Stimulated activated effector memory CD8-positive, alpha-beta T cell treated with anti-CD3 and anti-CD28 coated beads, Interleukin-12 subunit alpha, Interleukin-12 subunit beta, amount 100 ng/mL, for 72 hours (primary cell): Measurements from ENCODE around the gene PHTF2.

Source experiments
- ATAC-seq: fragments of 150-1000 bp; cut with Tn5 transposase; 2 replicates; pipeline ENCODE4 v1.10.0; 2021
- DNase-seq, 2 donors: peaks; one replicate each; pipeline ENCODE4 v3.0.0; 2021 to 2022; ENCODE audit warnings: low spot score in 2 of 2
- H3K27ac Mint-ChIP-seq: one replicate; pipeline ENCODE4 v1.8.0; 2022; ENCODE audit warnings: mild to moderate bottlenecking, mixed read lengths
- H3K36me3 Mint-ChIP-seq: one replicate; pipeline ENCODE4 v1.8.0; 2022; ENCODE audit warnings: mild to moderate bottlenecking, mixed read lengths
- H3K4me1 Mint-ChIP-seq: one replicate; pipeline ENCODE4 v1.8.0; 2022; ENCODE audit warnings: mixed read lengths
- H3K4me3 Mint-ChIP-seq: one replicate; pipeline ENCODE4 v1.8.0; 2022; ENCODE audit warnings: mild to moderate bottlenecking, mixed read lengths
- H3K9me3 Mint-ChIP-seq: one replicate; pipeline ENCODE4 v1.8.0; 2022; ENCODE audit warnings: mixed read lengths

The PHTF2 gene

GRCh38 chr7:77806425-77806824 lies 7.9 kb downstream of the PHTF2 start:
- Mint-ChIP-seq H3K4me3 (no peak overlapping the region), H3K27ac (peak overlapping the region; percentile 9), H3K4me1 (peaks cover 45% of the 10 kb centered on the region), H3K36me3 (peaks cover 40% of the 10 kb centered on the region), H3K9me3 (peaks cover 14% of the 10 kb centered on the region)
- no peak for DNase-seq
- ATAC-seq = no peak

- peaks cover 28% of the 10 kb centered on the region for H3K36me3 Mint-ChIP-seq
- H3K4me1 Mint-ChIP-seq = peaks cover 47% of the 10 kb centered on the region
- ATAC-seq = peak; percentile 45
- H3K4me3 Mint-ChIP-seq = no peak overlapping the region
- DNase-seq = no peak
- no peak overlapping the region for H3K27ac Mint-ChIP-seq
- peaks cover 14% of the 10 kb centered on the region for H3K9me3 Mint-ChIP-seq
Measured at GRCh38 chr7:77808517-77808916, 9.9 kb downstream of the PHTF2 start.

GRCh38 chr7:77811516-77812289 lies 13.1 kb downstream of the PHTF2 start:
- Mint-ChIP-seq H3K9me3 (peaks cover 14% of the 10 kb centered on the region), H3K4me3 (no peak overlapping the region), H3K4me1 (peaks cover 43% of the 10 kb centered on the region), H3K27ac (no peak overlapping the region), H3K36me3 (peaks cover 24% of the 10 kb centered on the region)
- DNase-seq (no peak), ATAC-seq (no peak)

GRCh38 chr7:77812290-77812685 lies 13.7 kb downstream of the PHTF2 start:
- H3K4me1 Mint-ChIP-seq = peaks cover 49% of the 10 kb centered on the region
- H3K9me3 Mint-ChIP-seq = peaks cover 14% of the 10 kb centered on the region
- H3K4me3 Mint-ChIP-seq = peak overlapping the region; percentile 1
- no peak overlapping the region for H3K27ac Mint-ChIP-seq
- H3K36me3 Mint-ChIP-seq = peaks cover 28% of the 10 kb centered on the region
- peak; percentile 70 for ATAC-seq
- no peak for DNase-seq

GRCh38 chr7:77813180-77813579 lies 14.6 kb downstream of the PHTF2 start:
- peaks cover 52% of the 10 kb centered on the region for H3K4me1 Mint-ChIP-seq
- H3K9me3 Mint-ChIP-seq = peaks cover 13% of the 10 kb centered on the region
- H3K4me3 Mint-ChIP-seq = peak overlapping the region; percentile 1
- no peak for DNase-seq
- no peak for ATAC-seq
- peaks cover 37% of the 10 kb centered on the region for H3K36me3 Mint-ChIP-seq
- no peak overlapping the region for H3K27ac Mint-ChIP-seq

GRCh38 chr7:77819021-77819420 lies 20.4 kb downstream of the PHTF2 start:
- Mint-ChIP-seq H3K4me1 (peaks cover 70% of the 10 kb centered on the region), H3K27ac (no peak overlapping the region), H3K4me3 (no peak overlapping the region), H3K36me3 (peaks cover 71% of the 10 kb centered on the region), H3K9me3 (peaks cover 33% of the 10 kb centered on the region)
- ATAC-seq (no peak), DNase-seq (no peak)

GRCh38 chr7:77820967-77821366 lies 22.4 kb downstream of the PHTF2 start:
- DNase-seq = no peak
- Mint-ChIP-seq H3K4me3 (no peak overlapping the region), H3K36me3 (peaks cover 61% of the 10 kb centered on the region), H3K27ac (no peak overlapping the region), H3K9me3 (peaks cover 43% of the 10 kb centered on the region), H3K4me1 (peaks cover 69% of the 10 kb centered on the region)
- ATAC-seq = no peak

GRCh38 chr7:77822269-77822668 lies 23.7 kb downstream of the PHTF2 start:
- DNase-seq (no peak), ATAC-seq (no peak)
- Mint-ChIP-seq H3K4me1 (peaks cover 68% of the 10 kb centered on the region), H3K36me3 (peaks cover 55% of the 10 kb centered on the region), H3K9me3 (peaks cover 34% of the 10 kb centered on the region), H3K27ac (no peak overlapping the region), H3K4me3 (no peak overlapping the region)

GRCh38 chr7:77823787-77824186 lies 25.2 kb downstream of the PHTF2 start:
- peaks cover 63% of the 10 kb centered on the region for H3K4me1 Mint-ChIP-seq
- H3K4me3 Mint-ChIP-seq = no peak overlapping the region
- H3K36me3 Mint-ChIP-seq = peaks cover 40% of the 10 kb centered on the region
- H3K27ac Mint-ChIP-seq = no peak overlapping the region
- DNase-seq (no peak), ATAC-seq (no peak)
- H3K9me3 Mint-ChIP-seq = peaks cover 33% of the 10 kb centered on the region

GRCh38 chr7:77824636-77825035 lies 26.1 kb downstream of the PHTF2 start:
- DNase-seq (no peak), ATAC-seq (no peak)
- Mint-ChIP-seq H3K4me3 (no peak overlapping the region), H3K27ac (no peak overlapping the region), H3K4me1 (peaks cover 54% of the 10 kb centered on the region), H3K9me3 (peaks cover 30% of the 10 kb centered on the region), H3K36me3 (peaks cover 32% of the 10 kb centered on the region)

- H3K27ac Mint-ChIP-seq = no peak overlapping the region
- peaks cover 27% of the 10 kb centered on the region for H3K36me3 Mint-ChIP-seq
Measured at GRCh38 chr7:77825131-77825530, 26.6 kb downstream of the PHTF2 start.

GRCh38 chr7:77826300-77826699 lies 27.7 kb downstream of the PHTF2 start:
- Mint-ChIP-seq H3K4me3 (no peak overlapping the region), H3K9me3 (peaks cover 19% of the 10 kb centered on the region), H3K36me3 (peaks cover 20% of the 10 kb centered on the region), H3K4me1 (peaks cover 50% of the 10 kb centered on the region), H3K27ac (peak overlapping the region; percentile 36)
- ATAC-seq (no peak), DNase-seq (no peak)

More at GRCh38 chr7:77825131-77825530, 26.6 kb downstream of the PHTF2 start:
- H3K4me1 Mint-ChIP-seq = peaks cover 49% of the 10 kb centered on the region
- peaks cover 27% of the 10 kb centered on the region for H3K9me3 Mint-ChIP-seq
- H3K4me3 Mint-ChIP-seq = no peak overlapping the region
- DNase-seq = no peak
- ATAC-seq = no peak

- Mint-ChIP-seq H3K27ac (no peak overlapping the region), H3K36me3 (peaks cover 18% of the 10 kb centered on the region), H3K4me3 (no peak overlapping the region), H3K9me3 (peaks cover 14% of the 10 kb centered on the region), H3K4me1 (peaks cover 45% of the 10 kb centered on the region)
- ATAC-seq (no peak), DNase-seq (no peak)
Measured at GRCh38 chr7:77827999-77828398, 29.4 kb downstream of the PHTF2 start.

GRCh38 chr7:77830649-77831355 lies 32.2 kb downstream of the PHTF2 start:
- H3K4me3 Mint-ChIP-seq = peak overlapping the region; percentile 45
- ATAC-seq (peak; percentile 79), DNase-seq (no peak)
- peaks cover 30% of the 10 kb centered on the region for H3K36me3 Mint-ChIP-seq
- H3K27ac Mint-ChIP-seq = peak overlapping the region; percentile 96
- H3K9me3 Mint-ChIP-seq = peaks cover 2% of the 10 kb centered on the region
- H3K4me1 Mint-ChIP-seq = peaks cover 46% of the 10 kb centered on the region

- DNase-seq (no peak), ATAC-seq (peak; percentile 91)
- Mint-ChIP-seq H3K27ac (peak overlapping the region; percentile 96), H3K36me3 (peaks cover 34% of the 10 kb centered on the region), H3K9me3 (no peaks in the 10 kb centered on the region), H3K4me1 (peaks cover 45% of the 10 kb centered on the region), H3K4me3 (peak overlapping the region; percentile 45)
Measured at GRCh38 chr7:77831481-77831880, 32.9 kb downstream of the PHTF2 start.

GRCh38 chr7:77831953-77832352 lies 33.4 kb downstream of the PHTF2 start:
- H3K4me3 Mint-ChIP-seq = peak overlapping the region; percentile 45
- no peak for DNase-seq
- H3K36me3 Mint-ChIP-seq = peaks cover 34% of the 10 kb centered on the region
- peaks cover 42% of the 10 kb centered on the region for H3K4me1 Mint-ChIP-seq
- peak overlapping the region; percentile 96 for H3K27ac Mint-ChIP-seq
- no peaks in the 10 kb centered on the region for H3K9me3 Mint-ChIP-seq
- ATAC-seq = peak; percentile 33
